Fibroblast of gingiva (primary cell): ENCODE results near the gene CAMTA1.

Experiments used
- DNase-seq: peaks from one replicate; pipeline ENCODE4 v3.0.0-alpha.2; 2011; ENCODE audit warnings: low read depth

CAMTA1 gene

DNA sequence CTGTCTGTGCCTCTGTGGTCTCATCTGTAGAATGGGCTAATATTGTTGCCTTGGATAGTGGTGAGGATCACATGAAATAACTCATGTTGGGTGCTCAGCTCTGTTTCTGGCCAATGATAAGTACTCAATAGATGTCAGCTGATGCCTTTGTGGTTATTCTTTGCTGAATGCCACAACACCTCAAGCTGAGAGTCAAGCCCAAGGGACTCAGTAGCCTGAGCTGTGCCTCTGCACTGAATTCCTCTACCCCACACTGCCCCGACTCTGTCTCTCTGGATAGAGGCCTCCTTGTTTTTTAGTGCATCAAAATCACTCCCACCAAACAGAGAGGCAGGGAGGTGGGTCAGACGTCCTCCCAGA is 789.8 kb downstream of the CAMTA1 start:
- no peak for DNase-seq

DNA sequence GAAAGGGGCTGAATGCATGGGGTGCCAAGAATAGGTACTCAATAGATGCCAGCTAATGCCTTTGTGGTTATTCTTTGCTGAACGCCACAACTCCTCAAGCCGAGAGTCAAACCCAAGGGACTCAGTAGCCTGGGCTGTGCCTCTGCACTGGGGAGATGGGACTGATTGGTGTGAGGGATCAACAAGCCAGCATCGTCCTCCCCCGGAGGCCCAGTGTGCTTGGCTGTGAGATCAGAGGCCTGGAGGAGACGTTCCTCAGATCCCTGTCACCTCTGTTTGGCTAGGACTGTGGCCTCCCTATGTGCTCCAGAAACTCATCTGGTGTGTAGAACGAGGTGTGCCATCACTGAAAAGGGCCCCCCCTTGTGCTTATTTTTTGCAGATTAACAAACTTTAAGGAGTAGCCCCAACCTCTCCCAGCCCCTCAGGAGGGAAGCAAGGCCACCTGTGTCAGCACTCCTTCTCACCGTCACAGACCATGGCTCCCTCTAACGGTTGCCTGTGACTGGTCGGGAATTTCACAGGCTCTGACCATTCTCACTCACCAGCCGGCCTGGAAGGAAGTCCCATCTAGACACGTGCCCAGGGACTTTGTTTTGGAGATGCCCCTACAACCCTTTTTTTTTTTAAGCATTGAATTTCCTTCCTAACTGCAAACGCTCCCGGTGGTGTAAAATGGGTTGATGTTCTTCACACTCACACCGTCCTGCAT is 791.8 kb downstream of the CAMTA1 start:
- no peak for DNase-seq

DNA sequence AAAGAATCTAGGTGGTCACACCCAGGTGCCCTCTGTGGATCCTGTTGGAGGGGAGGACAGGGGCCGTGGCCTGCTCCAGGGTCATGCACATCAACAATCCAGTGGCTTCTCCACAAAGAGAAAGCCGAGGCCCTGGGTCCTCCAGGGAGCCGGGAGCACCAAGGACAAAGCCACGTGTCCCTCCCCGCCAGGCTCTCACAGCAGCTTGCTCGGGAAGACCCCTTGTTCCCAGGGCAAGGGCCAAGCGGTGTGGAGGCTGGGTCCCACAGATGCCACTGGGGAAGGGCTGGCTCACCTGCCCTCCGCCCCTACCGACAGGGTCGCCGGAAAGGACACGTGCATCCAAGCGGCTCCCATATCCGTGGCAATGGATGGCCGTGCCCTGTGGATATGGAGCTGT is 793.0 kb downstream of the CAMTA1 start:
- DNase-seq = no peak

DNA sequence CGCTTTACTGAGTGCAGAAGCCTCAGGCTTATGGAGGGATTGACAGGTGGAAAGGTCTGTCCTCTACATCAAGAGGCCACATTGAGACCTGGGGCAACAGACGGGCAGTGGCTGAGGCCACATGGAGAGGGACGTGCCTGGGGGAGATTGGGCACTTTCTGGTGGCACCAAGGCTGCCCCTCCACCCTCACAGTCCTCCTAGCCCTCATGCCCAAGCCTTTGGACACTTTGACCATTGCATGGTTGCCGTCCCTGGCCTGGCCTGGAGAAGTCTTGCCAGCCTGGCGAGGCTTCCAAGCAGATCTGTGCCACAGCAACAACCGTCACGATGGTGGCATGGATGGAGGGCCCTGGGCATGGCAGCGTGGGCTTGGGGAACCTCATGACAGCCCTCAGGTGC is 793.8 kb downstream of the CAMTA1 start:
- no peak for DNase-seq

DNA sequence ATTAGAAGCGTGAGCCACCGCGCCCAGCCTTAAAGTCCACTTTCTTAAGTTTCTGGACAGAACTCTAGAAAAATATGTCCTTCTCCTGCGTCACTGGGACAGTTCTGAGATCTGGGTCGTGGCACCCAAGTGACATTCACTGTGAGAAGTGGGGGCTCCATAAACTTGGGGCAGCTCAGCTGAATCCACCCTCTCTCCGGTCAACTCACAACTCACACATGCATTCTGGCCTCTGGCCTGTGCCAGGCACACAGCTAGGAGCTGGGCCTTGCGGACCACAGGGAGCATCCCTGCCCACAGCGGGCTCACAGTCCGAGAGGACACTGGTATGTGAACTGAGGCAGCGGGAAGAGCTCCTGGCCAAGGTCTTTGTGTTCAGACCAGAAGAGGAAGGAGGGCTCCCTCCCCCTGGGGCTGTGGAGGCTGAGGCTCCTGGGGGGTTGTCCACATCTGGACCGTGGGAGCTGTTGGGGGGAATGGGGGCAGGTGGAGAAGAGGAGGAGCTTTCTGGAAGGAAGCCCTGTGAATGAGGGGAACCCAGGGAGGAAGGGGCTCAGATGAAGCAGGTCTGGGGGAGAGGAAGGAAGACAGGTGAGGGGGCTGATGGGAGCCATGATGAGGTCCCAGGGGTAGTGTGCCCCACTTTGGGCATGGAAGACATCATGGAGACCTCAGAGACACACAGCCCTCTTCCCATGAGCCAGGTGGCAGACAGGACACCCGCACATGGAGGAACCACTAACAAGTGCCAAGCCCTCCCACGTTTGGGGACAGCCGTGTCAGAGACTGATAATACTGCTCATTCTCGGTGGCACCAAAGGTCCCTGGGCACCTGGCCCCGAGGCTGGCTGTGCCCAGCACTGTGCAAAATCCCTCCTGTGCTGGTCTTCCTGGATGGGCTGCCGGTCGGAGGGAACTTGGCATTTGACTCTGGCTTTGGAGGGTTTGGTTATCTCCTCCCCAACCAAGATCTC is 794.9 kb downstream of the CAMTA1 start:
- DNase-seq = no peak

DNA sequence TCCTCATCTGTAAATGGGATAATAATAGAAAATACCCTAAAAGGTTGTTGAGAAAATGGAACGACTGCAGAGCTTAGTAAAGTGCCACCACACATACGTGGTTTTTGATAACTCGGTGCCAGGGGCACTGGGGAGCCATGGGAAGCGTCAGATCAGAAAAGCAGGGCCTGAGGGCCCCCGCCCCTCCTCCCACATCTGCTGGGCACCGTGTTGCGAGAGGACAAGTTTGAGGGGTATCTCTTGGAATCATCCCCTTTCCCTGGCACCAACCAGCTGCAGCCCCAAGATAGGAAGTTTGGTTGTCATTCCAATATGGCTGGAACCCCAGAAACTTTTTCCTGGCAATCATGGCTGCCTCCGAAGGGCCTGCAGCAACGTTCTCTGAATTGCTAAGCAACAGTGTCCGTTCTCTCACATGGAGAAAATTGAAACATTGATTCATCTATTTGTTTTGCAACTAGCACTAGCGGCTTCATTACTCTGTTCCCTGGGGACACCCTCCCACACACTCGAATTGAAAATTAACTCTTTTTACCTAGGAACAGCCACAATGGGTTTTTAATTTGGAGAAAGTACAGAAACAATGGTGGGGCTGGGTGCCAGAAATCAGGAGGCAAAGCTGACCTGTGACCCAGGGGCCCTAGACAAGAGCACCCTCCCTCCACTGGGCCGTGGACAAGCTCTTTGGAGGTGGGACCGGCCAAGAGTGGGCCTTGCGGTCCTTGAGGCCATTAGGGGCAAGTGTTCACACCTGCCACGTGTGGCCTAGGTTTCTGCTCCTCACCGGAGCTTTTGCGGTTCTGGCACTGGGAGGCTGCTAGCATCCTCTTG is 795.9 kb downstream of the CAMTA1 start:
- peak; percentile 32 for DNase-seq

DNA sequence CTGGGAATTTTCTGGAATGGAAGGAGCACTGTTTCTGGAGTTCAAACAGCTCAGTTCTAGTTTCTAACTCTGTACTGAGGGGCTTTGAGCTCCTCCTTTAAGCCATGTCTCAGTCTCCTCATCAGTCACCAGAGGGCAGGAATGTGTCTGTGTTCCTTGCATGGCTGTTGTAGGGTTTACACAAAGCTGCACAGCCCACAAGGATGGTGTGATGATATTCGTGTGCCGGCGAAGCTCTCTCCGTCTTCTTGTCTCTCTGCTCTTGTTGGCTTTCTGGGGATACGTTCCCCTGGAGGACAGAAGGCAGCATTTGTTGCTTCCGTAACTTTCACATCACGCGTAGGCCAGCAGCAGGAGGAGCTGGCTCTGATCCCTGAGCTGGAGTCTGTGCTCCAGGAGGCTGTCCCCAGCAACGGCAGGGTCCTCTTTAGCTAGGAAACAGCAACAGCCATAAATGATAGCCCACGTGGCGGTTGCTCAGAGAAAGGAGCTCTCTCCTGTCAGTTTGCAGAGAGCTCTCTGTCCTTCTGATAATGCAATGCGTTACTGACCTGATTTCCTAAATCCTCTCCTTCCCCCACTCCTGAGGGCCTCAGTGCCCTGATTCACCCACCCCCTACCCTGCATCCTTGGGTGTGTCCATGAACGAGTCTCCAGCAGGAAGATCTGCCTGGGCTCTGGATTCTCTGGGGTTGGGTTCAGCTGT is 796.7 kb downstream of the CAMTA1 start:
- DNase-seq = no peak

DNA sequence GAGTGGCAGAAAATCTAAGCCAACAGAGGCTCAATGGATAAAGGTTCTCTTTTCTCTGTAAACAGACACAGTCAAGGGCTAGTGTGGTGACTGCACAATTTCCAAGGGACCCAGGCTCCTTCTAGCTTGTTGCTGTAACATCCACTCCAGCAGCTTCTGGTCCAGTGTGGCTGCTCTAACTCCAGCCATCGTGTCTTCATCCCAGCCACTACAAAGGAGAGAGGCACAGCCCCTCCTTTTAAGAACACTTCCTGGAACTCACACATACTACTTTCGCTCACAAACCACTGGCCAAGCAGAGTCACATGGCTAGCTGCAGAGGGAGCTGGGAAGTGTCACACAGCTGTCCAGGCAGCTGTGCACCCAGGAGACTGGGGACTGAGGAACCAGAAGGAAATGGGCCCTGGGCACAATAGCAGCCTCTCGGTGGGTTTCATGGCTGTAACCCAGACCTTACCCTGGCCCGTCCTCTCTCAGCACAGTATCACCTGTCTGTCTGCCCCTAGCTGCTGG is 797.3 kb downstream of the CAMTA1 start:
- no peak for DNase-seq

DNA sequence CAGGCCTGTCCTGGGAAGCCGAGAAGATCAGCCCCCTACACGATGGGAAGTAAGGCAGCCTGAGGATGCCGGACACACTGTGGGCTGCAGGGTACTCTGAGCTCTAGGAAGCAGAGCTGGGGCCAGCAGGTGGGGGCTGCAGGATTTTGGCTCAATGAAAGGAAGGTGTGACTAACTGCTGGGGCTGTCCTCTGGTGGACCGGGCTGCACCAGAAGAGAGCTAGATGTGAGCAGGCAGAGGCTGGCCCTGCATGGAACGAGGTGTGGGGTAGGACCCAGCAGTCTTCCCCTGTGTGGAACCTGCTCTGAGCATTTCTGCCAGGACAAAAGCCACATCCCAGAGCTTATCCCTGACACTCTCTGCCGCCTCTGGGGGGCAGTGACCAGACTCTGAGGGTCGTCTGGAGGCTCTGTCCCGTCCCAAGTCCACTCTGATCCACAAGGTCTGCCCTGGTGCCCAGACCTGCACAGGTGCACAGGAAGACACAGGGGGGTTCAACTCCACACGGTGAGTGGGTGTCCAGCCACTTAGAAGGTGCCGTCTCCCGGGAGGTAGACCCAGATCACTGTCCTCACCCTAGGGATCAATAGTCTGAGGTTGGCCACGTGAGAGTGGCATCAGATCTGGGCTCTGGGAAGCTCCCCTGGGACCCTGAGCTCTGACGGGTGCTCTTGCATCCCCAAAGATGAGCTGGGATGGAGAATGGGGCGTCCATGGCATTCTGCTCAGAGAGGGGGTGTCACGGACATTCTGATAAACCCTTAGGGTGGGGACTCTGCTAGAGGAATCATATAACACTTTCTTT is 798.2 kb downstream of the CAMTA1 start:
- DNase-seq = no peak

DNA sequence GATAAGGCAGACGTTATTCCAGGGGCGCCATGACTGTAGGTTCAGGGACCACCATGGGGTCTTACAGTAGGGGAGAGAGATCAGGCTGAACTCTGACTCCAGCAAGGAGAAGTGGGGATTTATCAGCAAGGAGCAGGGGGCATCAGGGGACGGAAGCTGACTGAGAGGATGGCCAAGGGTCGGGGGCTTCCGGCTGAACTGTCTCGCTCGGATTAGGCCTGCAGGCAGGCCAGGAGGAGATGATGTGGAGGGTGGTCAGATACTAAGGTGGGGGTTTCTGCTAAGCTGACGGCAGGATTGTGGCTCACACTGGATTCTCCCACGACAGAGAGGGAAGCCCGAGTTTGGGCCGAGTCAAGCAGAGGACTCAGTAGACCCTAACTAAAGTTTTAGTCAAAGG is 798.9 kb downstream of the CAMTA1 start:
- no peak for DNase-seq

DNA sequence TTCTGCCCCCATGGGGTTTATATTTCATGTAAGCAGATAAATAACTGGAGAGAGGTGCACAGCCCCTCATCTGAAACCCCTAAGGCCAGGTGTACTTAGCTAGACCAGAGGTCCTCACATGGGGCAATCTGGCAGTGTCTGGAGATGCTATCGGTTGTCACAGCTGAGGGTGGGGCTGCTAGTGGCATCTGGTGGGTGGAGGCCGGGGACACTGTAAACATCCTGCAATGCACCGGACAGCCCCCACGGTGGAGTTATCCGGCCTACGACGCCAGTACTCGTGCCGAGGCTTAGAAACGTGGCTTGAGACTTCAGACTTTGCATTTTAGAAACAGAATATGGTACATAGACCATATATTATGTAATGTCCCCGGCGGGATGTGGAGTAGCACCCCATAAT is 799.4 kb downstream of the CAMTA1 start:
- no peak for DNase-seq

DNA sequence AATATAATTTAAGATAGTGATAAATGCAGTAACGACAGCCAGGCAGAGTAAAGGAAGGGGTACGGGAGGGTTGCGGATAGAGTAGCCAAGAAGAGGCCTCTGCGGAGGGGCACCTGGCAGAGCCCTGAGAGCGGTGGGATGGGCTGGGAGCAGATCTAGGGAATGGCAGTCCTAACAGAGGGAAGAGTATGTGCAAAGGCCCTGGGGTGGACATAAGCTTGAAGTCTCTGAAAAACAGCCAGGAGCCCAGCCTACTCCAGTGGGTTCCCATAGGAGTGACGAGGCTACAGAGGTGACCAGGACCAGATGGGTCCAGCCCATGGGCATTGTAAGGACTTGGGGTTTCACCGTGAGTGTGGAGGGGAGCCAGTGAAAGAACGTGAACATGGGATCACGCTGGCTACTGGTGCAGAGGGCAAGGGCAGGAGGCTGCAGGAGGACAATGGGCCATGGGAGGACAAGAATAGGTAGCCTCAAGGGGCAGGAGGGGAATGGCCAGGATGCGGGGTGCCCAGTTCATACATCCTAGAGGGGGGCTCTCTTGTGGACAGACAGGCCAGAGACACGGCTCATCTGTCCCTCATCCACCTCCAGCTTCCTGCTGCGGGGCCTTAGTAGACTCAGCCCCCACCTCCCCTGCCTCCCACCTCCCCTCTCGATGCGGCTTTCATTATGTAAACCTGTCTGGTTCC is 800.1 kb downstream of the CAMTA1 start:
- DNase-seq = no peak

DNA sequence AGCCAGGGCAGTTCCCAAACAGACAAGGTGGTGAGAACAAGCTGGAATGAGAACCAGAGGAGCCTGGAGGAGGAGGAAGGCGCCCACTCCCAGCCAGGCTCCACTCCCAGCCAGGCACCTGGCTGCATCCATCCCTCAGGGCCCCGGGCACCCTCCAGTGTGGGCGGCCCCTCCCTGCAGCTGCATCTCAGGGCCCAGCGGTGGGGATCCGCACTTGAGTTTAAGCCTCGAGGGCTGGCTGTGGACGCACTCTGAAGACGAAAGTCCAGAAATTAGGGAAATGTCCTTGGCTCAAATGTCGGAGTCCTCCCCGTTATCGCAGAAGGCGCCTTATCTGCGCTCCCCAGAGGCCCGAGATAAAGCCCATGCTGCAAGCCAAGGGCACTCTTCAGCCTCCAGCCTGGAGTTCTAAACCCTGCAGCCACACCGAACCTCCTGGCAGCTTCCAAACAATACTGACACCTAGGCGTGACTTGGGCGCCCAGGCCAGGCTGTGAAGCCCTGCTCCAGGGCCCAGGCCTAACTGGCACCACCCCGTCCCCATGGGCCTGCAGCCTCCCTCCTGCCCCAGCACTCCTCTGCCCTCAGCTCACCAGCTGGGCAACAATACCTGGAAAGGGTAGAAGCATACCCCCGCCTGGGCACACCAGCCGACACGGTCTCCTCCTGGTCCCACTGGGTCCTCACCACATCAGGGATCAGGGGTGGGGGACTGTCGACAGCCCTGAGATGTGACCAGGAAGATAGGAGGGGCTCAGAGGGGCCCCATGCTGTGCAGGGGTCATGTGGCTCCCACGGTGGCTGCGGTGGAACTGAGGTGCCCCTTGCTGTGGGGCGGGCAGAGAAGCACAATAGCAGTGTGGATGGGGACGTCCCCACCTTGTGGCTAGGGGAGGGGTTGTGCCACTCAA is 801.0 kb downstream of the CAMTA1 start:
- DNase-seq = no peak

DNA sequence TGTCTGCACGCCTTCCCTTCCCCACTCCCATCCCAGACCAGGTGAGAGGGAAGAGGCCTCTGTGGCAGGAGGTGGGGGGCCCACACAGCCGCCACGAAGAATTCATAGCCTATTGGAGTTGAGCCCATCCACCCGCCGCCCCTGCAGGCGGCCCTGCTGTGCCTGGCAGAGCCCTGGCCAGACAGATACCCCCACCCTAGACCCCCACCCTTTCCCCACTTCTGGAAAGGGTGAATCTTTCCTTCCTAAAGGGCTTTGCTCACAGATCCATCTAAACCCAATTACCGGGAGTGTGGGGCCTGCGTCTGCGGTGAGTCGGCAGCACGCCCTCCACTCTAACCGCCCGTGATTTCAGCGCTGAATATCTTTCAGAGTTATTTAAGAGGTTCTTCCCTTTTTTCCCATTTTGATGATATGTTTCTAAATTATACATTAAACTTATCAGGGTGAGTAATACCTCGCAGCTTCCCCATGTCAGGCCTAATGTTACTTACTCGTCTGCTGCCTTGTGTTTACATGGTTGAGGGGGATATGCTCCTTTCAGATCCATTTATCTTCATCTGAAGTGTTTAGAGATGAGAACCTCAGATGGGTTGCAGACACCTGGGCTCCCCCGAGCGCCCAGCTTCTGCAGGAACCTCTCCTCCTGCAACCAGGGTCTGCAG is 802.0 kb downstream of the CAMTA1 start:
- DNase-seq = no peak

DNA sequence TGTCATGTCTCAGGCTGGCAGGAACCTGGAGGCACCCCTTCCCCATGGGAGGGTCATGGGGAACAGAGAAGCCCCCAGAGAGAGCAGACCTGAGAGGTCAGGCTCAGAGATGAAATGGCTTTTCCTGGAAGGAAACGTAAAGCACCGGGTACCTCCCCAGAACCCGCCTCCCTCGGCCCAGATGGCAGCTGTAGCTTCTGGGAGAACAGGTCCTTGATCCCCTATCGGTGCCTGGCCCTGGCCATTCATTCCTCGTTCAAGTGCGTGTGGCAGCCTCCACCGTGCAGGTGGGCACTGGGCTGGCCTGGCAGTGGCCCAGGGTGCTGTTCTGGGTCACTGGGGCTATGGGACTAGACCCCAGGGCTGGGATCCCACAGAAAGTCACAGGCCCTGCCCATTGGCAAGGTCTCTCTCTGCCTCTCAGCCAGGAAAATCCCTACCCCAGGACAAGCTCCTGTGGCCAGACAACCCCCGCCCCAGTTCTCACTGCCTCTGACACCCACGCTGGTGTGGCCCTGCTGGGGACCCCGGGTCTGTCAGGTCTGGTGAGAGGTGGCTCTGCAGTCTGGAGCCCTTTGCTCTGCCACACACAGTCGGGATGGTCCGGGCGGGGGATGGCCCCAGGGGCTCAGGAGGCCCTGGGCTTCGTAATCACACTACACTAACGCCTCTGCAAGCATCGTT is 802.7 kb downstream of the CAMTA1 start:
- DNase-seq = no peak

DNA sequence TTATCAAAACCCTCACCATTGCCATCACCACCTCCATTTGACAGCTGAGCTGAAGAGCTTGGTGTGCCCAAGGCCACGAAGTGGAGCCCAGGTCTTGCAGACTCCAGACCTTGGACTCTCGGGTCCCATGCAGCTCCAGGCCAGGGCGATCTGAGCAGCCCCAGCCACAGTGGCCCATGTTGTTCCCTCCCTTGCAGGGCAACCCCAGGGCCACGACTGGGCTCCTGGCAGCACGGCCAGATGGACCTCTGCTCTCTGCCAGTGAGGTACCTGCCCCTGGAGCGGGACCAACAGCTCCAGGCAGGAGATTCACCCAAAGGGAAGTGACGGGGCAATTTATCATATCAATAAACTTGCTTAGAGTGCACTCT is 803.2 kb downstream of the CAMTA1 start:
- DNase-seq = no peak

DNA sequence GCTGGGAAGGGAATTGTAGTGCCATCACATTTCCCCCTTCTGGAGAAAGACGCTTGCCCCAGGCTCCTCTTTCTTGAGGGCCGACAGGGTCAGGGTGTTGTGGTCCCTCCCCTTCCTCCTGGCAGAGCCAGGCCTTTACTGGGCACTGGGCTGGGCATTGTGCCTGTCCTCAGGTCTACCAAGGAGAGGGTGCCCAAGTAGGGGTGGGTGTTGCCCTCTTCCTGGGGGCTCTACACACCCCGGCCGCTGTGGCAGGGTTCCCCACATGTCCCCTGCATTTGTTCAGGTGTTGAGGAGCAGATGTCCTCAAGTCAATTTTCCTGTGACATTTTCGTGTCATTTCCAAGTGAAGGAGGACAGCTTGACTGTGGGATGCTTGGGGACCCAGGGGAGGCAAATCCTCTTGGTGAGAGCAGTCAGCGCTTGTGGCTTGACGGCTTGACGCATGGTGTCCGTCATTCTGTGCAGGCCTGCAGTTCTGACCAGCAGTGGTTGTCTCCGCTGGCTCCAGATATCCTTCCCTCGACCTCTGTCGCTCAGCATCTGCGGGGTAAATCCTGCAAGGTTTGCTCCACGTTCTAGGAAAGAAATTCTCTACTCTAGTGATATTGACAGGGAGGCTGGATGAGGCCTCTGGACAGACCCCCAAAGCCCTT is 804.0 kb downstream of the CAMTA1 start:
- no peak for DNase-seq
